ENCODE measurements around the gene MAGEA8. TPM values are rescaled to one million over a fixed set of nuclear protein-coding genes. Genes with fewer than 3 reads are reported as not detected.

Gene MAGEA8
- total and polyA plus RNA-seq, 10 of the 15 experiments (the other 5 are each of a cell fraction or from before 2014, with no cell fraction given) = 0.06 to 0.20 (median 0.13) TPM; not detected in 7

DNA sequence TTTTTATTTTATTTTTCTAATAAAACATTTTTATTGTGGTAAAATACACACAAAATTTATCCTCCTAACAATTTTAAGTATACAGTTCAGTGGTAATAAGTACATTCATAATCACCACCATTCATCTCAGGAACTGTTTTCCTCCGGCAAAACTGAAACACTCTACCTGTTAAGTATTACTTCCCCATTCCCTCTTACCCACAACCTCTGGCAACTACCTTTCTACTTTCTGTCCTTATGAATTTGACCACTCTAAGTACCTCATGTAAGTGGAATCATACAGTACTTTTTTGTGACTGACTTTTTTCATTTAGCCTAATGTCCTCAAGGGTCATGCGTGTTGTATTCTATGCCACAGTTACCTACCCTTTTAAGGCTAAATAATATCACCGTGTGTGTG is 27.3 kb downstream of the MAGEA8 start:
- ChIA-PET POLR2A (no interaction called here), CTCF (interaction anchor here (1.0 to 1.2 kb wide), 2 partner anchors 42 to 71 kb away, joined by 3 to 4 read pairs; no protein-coding TSS in a partner anchor), SMC1A (ENCODE audit: uncharacterized antibody, unreplicated experiment) (interaction anchor here (0.6 to 1.5 kb wide), 2 partner anchors 8 to 53 kb away, joined by 3 to 6 read pairs; no protein-coding TSS in a partner anchor), RAD21 (ENCODE audit: unreplicated experiment) (no interaction called here)
- Histone ChIP-seq H3K4me1 (ENCODE audit: control insufficient read depth, insufficient read depth, low read length) (peaks cover 10% of the 10 kb centered on the region), H3K27me3 (replicated peaks in 1 of 2; ENCODE audit: control insufficient read depth in 2 of 2, insufficient read depth in 2 of 2, low read length in 1 of 2) (no peaks in the 10 kb centered on the region), H2AFZ (ENCODE audit: control insufficient read depth, low read depth, low read length) (no peak overlapping the region), H3K36me3 (ENCODE audit: control insufficient read depth in 2 of 2, insufficient read depth in 2 of 2, low read length in 1 of 2) (no peaks in the 10 kb centered on the region), H3K9me3 (replicated peaks; ENCODE audit: control insufficient read depth, insufficient read depth, low read length) (no peaks in the 10 kb centered on the region), H3K4me3 (no peak overlapping the region), H4K20me1 (ENCODE audit: control insufficient read depth, insufficient read depth) (no peaks in the 10 kb centered on the region), H3K27ac (ENCODE audit: control insufficient read depth, insufficient read depth) (no peak overlapping the region), H3K4me2 (ENCODE audit: control insufficient read depth, insufficient read depth) (no peak overlapping the region), H3K79me2 (ENCODE audit: control insufficient read depth, insufficient read depth, low read length) (no peaks in the 10 kb centered on the region), H3K9ac (ENCODE audit: control insufficient read depth, insufficient read depth, low read length) (no peak overlapping the region)
- in situ Hi-C loops (cut with MboI) = no loop called here
- DNase-seq (ENCODE audit: low read depth, low spot score) = peak; percentile 37
- ATAC-seq = peak; percentile 85
- WGBS (ENCODE audit: insufficient coverage, insufficient replicate concordance, low lambda C conversion rate, missing lambda C conversion rate) = 55% methylated on average over 3 of the region's 3 CpGs
- TF ChIP-seq SUZ12 (IDR thresholded peaks at IDR 0.05; ENCODE audit: unreplicated experiment) (no peak), NFIC (IDR thresholded peaks at IDR 0.05; ENCODE audit: low read depth, low read length) (0 out of 2 replicates have a peak, but pooled peaks have one; percentile 22), RB1 (IDR thresholded peaks at IDR 0.05; ENCODE audit: borderline replicate concordance) (no peak), MTA2 (IDR thresholded peaks at IDR 0.05; ENCODE audit: low read depth) (peak; percentile 62; the same call in 1 of the 2 replicates), BCL11A (IDR thresholded peaks at IDR 0.05; ENCODE audit: low read depth, low read length) (0 out of 2 replicates have a peak, but pooled peaks have one; percentile 10), IKZF2 (IDR thresholded peaks at IDR 0.05) (peak; percentile 84 to 88), CREM (IDR thresholded peaks at IDR 0.05; ENCODE audit: low read depth) (0 out of 2 replicates have a peak, but pooled peaks have one; percentile 23), ZNF384 (IDR thresholded peaks at IDR 0.05; ENCODE audit: borderline replicate concordance, low read depth, low read length) (no peak), ZNF24 (IDR thresholded peaks at IDR 0.05) (peak; percentile 75), RUNX3 (IDR thresholded peaks at IDR 0.05; ENCODE audit: low read length) (peak; percentile 43; the same call in 1 of the 2 replicates), IKZF1 (conservative IDR thresholded peaks at IDR 0.05) (peak; percentile 47), EP300 (IDR thresholded peaks at IDR 0.05; ENCODE audit: borderline replicate concordance in 1 of 2, control insufficient read depth in 1 of 2, low read depth in 2 of 2, low read length in 2 of 2) (peak in 1 of 2 experiments; percentile 28; a peak in 1 of 4 replicates), EGR1 (IDR thresholded peaks at IDR 0.05; ENCODE audit: borderline replicate concordance in 1 of 2, low read depth in 2 of 2, low read length in 2 of 2) (no peak), ZNF622 (IDR thresholded peaks at IDR 0.05) (no peak), EED (IDR thresholded peaks at IDR 0.05; ENCODE audit: low read depth) (no peak), JUNB (IDR thresholded peaks at IDR 0.05) (peak; percentile 44)
- TF ChIP-seq, protein P1, sequence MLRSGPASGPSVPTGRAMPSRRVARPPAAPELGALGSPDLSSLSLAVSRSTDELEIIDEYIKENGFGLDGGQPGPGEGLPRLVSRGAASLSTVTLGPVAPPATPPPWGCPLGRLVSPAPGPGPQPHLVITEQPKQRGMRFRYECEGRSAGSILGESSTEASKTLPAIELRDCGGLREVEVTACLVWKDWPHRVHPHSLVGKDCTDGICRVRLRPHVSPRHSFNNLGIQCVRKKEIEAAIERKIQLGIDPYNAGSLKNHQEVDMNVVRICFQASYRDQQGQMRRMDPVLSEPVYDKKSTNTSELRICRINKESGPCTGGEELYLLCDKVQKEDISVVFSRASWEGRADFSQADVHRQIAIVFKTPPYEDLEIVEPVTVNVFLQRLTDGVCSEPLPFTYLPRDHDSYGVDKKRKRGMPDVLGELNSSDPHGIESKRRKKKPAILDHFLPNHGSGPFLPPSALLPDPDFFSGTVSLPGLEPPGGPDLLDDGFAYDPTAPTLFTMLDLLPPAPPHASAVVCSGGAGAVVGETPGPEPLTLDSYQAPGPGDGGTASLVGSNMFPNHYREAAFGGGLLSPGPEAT (IDR thresholded peaks at IDR 0.05; ENCODE audit: low read depth) = peak; percentile 50; the same call in 1 of the 2 replicates
- TF ChIP-seq, protein P2, sequence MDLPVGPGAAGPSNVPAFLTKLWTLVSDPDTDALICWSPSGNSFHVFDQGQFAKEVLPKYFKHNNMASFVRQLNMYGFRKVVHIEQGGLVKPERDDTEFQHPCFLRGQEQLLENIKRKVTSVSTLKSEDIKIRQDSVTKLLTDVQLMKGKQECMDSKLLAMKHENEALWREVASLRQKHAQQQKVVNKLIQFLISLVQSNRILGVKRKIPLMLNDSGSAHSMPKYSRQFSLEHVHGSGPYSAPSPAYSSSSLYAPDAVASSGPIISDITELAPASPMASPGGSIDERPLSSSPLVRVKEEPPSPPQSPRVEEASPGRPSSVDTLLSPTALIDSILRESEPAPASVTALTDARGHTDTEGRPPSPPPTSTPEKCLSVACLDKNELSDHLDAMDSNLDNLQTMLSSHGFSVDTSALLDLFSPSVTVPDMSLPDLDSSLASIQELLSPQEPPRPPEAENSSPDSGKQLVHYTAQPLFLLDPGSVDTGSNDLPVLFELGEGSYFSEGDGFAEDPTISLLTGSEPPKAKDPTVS (IDR thresholded peaks at IDR 0.05; ENCODE audit: low read depth, low read length) = no peak
- TF ChIP-seq, protein P3, sequence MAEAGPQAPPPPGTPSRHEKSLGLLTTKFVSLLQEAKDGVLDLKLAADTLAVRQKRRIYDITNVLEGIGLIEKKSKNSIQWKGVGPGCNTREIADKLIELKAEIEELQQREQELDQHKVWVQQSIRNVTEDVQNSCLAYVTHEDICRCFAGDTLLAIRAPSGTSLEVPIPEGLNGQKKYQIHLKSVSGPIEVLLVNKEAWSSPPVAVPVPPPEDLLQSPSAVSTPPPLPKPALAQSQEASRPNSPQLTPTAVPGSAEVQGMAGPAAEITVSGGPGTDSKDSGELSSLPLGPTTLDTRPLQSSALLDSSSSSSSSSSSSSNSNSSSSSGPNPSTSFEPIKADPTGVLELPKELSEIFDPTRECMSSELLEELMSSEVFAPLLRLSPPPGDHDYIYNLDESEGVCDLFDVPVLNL (IDR thresholded peaks at IDR 0.05; ENCODE audit: low read depth, low read length) = no peak
- TF ChIP-seq, protein P4, sequence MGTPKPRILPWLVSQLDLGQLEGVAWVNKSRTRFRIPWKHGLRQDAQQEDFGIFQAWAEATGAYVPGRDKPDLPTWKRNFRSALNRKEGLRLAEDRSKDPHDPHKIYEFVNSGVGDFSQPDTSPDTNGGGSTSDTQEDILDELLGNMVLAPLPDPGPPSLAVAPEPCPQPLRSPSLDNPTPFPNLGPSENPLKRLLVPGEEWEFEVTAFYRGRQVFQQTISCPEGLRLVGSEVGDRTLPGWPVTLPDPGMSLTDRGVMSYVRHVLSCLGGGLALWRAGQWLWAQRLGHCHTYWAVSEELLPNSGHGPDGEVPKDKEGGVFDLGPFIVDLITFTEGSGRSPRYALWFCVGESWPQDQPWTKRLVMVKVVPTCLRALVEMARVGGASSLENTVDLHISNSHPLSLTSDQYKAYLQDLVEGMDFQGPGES (IDR thresholded peaks at IDR 0.05) = no peak
- no TSS peak for BruUV-seq (replicated peaks)
- intact Hi-C loops (cut with micrococcal nuclease; ENCODE audit: unreplicated experiment) = no loop called here
- no peak for FAIRE-seq
